GM12874 (cell line): ENCODE results near the gene MT1A.

ENCODE experiments used
- TF ChIP-seq, protein P1 (sequence below): IDR thresholded peaks from 2 replicates; pipeline ENCODE4 v1.5.1; 2011; ENCODE audit warnings: low read depth, mild to moderate bottlenecking, control low read depth, low read length, moderate library complexity; ENCODE audit not compliant: insufficient read depth

MT1A gene

DNA sequence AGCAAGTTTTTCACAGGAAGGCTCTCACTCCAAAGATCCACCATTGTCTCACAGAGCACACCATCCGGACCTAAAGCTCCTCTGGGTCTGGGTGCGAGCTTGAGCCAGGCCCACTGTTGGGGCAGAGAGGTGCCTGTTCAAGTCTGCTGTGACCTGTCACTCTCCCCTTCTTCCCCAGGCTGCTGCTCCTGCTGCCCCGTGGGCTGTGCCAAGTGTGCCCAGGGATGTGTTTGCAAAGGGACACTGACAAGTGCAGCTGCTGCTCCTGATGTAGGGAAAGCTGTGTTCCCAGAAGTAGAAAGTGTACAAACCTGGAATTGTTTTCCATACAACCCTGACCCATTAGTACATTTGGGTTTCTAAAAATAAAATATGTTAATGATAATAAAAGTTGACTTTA, 39.0 kb downstream of the MT1A start:
- TF ChIP-seq, protein P1, sequence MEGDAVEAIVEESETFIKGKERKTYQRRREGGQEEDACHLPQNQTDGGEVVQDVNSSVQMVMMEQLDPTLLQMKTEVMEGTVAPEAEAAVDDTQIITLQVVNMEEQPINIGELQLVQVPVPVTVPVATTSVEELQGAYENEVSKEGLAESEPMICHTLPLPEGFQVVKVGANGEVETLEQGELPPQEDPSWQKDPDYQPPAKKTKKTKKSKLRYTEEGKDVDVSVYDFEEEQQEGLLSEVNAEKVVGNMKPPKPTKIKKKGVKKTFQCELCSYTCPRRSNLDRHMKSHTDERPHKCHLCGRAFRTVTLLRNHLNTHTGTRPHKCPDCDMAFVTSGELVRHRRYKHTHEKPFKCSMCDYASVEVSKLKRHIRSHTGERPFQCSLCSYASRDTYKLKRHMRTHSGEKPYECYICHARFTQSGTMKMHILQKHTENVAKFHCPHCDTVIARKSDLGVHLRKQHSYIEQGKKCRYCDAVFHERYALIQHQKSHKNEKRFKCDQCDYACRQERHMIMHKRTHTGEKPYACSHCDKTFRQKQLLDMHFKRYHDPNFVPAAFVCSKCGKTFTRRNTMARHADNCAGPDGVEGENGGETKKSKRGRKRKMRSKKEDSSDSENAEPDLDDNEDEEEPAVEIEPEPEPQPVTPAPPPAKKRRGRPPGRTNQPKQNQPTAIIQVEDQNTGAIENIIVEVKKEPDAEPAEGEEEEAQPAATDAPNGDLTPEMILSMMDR: no peak

DNA sequence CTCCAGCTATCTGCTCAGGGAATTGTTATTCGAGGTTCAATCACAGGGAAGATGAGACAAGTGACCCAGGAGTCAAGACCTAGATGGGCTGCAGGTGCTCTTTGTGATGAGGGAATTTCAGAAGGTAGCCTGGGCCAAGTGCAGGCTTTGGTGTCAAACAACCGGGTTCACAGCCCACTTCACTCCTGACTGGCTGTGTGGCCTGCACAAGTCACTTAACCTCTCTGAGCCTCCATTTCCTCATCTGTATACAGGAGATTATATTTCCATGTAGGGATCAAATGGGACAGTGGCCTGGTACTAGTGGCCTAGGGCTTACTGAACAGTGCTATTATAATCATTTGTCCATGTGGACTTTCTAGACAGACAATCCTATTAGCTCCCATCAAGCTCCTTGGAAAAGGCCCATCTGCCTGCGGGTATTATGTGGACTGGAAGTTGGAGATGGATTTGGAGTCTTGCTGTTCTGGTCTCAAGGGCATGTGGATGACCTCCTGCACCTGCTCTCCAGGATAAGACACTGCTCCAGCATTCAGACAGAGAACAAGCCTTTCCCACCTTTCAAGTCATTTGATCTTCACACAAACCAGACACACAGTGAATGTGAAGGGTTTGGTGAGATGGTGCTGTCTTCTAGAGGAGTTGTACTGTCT, 40.7 kb downstream of the MT1A start:
- TF ChIP-seq, protein P1: no peak

DNA sequence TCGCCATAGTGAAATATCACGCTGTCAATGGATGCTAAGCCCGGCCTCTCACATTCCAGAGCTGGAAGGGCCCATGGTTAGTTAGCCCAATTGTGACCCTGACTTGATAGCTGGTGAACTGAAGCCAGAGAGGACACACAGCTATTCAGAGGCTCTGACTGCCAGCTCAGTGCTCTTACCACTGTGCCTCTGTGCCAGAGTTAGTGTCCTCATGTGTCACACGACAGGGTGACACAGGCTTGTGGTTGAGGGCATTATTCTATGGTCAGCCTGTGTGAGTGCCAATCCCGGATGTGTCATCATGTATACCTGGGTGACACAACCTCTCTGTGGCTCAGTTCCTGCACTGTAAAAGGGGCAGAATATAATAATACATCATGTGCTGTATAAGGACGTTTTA, 41.4 kb downstream of the MT1A start:
- TF ChIP-seq, protein P1: no peak

DNA sequence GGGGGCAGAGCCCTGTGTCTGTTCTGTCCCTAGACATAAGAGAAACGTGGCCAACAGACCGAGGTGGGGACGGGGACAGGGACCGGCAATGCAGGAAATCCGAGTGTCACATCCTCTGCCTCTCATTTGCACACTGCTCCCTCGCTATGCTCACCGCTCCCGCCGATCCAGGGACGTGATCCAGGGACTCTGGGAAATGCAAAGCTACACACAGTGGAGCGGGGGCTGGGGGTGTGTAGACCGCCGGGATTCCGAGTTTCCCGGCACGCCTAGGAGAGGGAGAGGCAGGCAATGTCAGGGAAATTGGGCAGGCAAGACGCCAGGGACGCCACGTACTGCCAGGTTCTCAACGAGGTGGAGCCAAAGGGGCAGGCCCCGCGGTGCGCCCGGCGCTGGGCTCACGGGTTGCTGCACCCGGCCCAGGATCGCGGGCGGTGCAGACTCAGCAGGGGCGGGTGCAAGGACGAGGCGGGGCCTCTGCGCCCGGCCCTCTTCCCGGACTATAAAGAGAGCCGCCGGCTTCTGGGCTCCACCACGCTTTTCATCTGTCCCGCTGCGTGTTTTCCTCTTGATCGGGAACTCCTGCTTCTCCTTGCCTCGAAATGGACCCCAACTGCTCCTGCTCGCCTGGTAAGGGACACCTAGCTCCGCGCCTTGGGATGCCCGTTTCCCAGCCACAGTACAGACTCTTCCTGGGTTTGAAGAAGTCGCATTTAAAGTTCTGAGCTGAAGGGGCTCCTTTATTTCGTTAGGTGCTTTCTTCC, 43.7 kb downstream of the MT1A start, which contains the start of gene MT1X:
MT1X (plus strand) TSS at position 532 of the 764 bp plus-strand sequence; CDS start at position 603, 71 bp downstream.
- TF ChIP-seq, protein P1: no peak

DNA sequence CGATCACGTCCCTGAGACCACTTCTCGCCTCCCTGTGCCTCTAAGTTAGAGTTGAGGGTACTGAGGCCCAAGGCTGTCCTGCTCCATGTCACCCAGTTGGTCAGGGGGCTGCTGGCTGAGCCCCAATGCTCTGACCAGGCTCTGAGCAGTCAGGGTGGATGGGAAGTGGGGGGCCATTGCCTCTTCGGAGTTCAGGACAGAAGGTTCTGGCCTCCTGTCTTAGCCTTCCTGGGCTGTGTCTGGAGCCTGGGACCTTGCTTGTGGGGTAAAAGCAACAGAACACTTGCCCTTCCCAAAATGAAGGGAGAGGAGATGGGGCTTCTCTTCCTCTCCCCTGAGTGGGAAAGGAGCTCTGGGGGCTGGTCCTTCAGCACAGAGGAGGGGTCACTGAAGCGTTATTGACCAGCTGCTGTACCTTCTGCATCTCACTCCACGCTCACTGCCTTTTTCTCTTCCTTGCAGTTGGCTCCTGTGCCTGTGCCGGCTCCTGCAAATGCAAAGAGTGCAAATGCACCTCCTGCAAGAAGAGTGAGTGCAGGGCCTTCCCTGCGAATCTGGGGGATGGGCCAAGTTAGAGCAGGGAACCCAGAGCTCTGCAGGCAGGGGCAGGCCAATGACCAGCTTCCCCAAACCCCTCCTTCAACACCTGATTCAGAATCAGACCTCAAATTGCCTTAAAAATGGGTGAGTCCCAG, 44.4 kb downstream of the MT1A start:
- TF ChIP-seq, protein P1: no peak

DNA sequence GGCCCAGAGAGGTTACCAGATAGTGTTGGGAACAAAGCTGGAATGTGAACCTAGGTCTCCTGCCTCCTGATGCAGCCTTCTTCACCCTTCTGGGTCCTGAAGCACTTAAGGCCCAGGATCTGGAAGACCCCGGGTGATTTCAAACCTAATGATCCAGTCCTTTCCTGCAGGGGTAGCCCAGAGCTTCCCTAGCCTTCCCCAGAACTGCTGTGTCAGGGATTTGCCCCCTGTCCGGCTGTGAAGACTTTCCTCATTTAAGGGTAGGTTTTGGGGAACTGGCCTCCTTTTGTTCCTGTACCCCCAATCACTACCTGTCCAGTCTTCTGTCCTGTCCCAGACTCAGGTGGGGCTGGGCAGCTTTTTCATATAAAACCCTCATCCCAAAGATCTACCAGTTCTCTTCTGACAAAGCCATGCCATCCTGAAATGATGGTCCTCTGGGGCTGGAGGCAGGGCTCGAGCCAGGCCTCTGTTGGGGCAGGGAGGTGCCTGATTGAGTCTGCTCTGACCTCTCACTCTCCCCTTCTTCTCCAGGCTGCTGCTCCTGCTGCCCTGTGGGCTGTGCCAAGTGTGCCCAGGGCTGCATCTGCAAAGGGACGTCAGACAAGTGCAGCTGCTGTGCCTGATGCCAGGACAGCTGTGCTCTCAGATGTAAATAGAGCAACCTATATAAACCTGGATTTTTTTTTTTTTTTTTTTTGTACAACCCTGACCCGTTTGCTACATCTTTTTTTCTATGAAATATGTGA, 45.1 kb downstream of the MT1A start:
- TF ChIP-seq, protein P1: no peak

DNA sequence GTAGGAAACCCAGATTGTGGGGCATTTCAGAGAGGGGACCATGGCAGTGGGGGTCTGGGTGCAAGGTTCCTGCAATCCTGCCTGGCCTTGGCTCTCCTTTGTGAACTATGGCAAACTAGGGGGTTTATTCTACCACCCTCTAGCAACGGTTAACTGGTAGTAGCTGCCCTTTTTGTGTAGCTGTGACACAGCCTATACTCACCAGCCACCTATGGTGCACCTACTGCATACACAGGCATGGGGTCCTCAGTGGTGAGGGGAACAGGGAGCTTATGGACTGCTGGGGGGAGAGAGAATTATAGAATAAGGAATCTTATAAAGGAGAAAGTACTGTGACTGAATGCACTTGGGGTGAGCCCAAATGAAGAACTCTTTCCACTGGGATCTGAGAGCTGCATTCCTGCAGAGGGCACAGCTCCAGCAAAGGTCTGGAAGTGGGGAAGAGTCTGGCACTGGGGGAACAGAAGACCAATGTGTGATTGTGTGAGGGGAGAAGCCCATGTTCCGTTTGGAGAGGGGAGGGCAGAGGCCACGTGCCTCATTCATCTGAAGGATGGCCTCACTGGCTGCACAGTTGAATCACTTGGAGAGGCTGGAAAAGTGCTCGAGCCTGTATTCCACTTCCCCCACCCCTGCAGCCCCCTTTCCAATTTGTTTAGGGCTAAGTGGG, 45.9 kb downstream of the MT1A start:
- TF ChIP-seq, protein P1: no peak
